Brain microvascular endothelial cell (primary cell): ENCODE data around the gene SH3BP4.

Source experiments
- DNase-seq: peaks from one replicate; pipeline ENCODE4 v3.0.0-alpha.2; 2020
- H3K27ac ChIP-seq: fragments of 250-450 bp; sonication (Bioruptor Pico); 2 replicates; pipeline ENCODE4 v1.5.1; 2020; ENCODE audit warnings: mild to moderate bottlenecking, moderate library complexity
- H3K27me3 ChIP-seq: fragments of 250-450 bp; sonication (Bioruptor Pico); replicated peaks from 2 replicates; pipeline ENCODE4 v1.5.1; 2020; ENCODE audit warnings: mild to moderate bottlenecking
- H3K36me3 ChIP-seq: fragments of 250-450 bp; sonication (Bioruptor Pico); replicated peaks from 2 replicates; pipeline ENCODE4 v1.5.1; 2020; ENCODE audit warnings: mild to moderate bottlenecking
- H3K4me3 ChIP-seq: 2 replicates; pipeline ENCODE4 v1.5.1; 2011; ENCODE audit warnings: low read depth, mild to moderate bottlenecking, control low read depth, low read length, moderate library complexity
- CTCF ChIP-seq: IDR thresholded peaks from 2 replicates; pipeline ENCODE4 v1.5.1; 2011; ENCODE audit warnings: low read depth, mild to moderate bottlenecking, moderate library complexity, low read length, control low read depth, inconsistent platforms; ENCODE audit errors: missing control alignments
- in situ Hi-C: cut with HindIII; loops from 2 replicates; pipeline ENCODE4 v1.10.0; 2017; ENCODE audit warnings: low sequenced_read_pairs, low pct_ligation_motif_present

The SH3BP4 gene

GRCh38 chr2:235078914-235079472 lies 127.2 kb downstream of the SH3BP4 start:
- Histone ChIP-seq H3K27me3 (no peaks in the 10 kb centered on the region), H3K4me3 (no peak overlapping the region), H3K36me3 (no peaks in the 10 kb centered on the region), H3K27ac (no peak overlapping the region)
- in situ Hi-C loops, result no loop called here
- TF ChIP-seq CTCF, result no peak
- DNase-seq, result no peak

GRCh38 chr2:235080101-235080500 lies 128.3 kb downstream of the SH3BP4 start:
- no peak for DNase-seq
- no peak for TF ChIP-seq CTCF
- Histone ChIP-seq H3K4me3 (no peak overlapping the region), H3K36me3 (no peaks in the 10 kb centered on the region), H3K27me3 (no peaks in the 10 kb centered on the region), H3K27ac (no peak overlapping the region)
- in situ Hi-C loops, result no loop called here

- DNase-seq, result no peak
- Histone ChIP-seq H3K36me3 (no peaks in the 10 kb centered on the region), H3K27me3 (no peaks in the 10 kb centered on the region), H3K4me3 (no peak overlapping the region), H3K27ac (no peak overlapping the region)
- no peak for TF ChIP-seq CTCF
- in situ Hi-C loops, result no loop called here
Measured at GRCh38 chr2:235082578-235083338, 130.9 kb downstream of the SH3BP4 start.

GRCh38 chr2:235083822-235084221 lies 132.0 kb downstream of the SH3BP4 start:
- Histone ChIP-seq H3K27me3 (no peaks in the 10 kb centered on the region), H3K36me3 (no peaks in the 10 kb centered on the region), H3K4me3 (no peak overlapping the region), H3K27ac (no peak overlapping the region)
- no peak for TF ChIP-seq CTCF
- no peak for DNase-seq
- in situ Hi-C loops, result no loop called here

GRCh38 chr2:235084424-235084823 lies 132.6 kb downstream of the SH3BP4 start:
- Histone ChIP-seq H3K27ac (no peak overlapping the region), H3K36me3 (no peaks in the 10 kb centered on the region), H3K4me3 (no peak overlapping the region), H3K27me3 (no peaks in the 10 kb centered on the region)
- in situ Hi-C loops, result no loop called here
- TF ChIP-seq CTCF, result no peak
- DNase-seq, result no peak
